GM13977 (cell line): ENCODE measurements around the gene GNAI1.

Experiments used
- DNase-seq: peaks from one replicate; pipeline ENCODE4 v3.0.0; 2012; ENCODE audit warnings: low spot score
- CTCF ChIP-seq: IDR thresholded peaks from 2 replicates; pipeline ENCODE4 v1.5.1; 2012; ENCODE audit warnings: mild to moderate bottlenecking, control low read depth; ENCODE audit not compliant: insufficient read depth; ENCODE audit errors: extremely low read depth, missing control alignments
- in situ Hi-C: fragments of 300-500 bp; cut with MboI; formaldehyde crosslinking; loops from one replicate; pipeline ENCODE4 v1.12.0; 2022; ENCODE audit warnings: low sequenced_read_pairs, low pct_unique_long_range_greater_than_20kb, mixed read lengths, inconsistent platforms; ENCODE audit not compliant: unreplicated experiment

The GNAI1 gene

GRCh38 chr7:80134536-80135308 lies at the start of gene GNAI1:
Gene GNAI1 (plus strand): TSS chr7:80134831. CDS start chr7:80135161, 330 bp downstream.
- in situ Hi-C loops, result no loop called here
- no peak for TF ChIP-seq CTCF
- DNase-seq, result peak; percentile 35

- no peak for DNase-seq
- no peak for TF ChIP-seq CTCF
- in situ Hi-C loops, result no loop called here
These were observed 47.4 kb upstream of the GNAI1 start for GRCh38 chr7:80087051-80087770.

GRCh38 chr7:80087771-80088170 lies 46.9 kb upstream of the GNAI1 start:
- no peak for DNase-seq
- in situ Hi-C loops, result no loop called here

GRCh38 chr7:80088705-80089104 lies 45.9 kb upstream of the GNAI1 start:
- DNase-seq, result no peak
- in situ Hi-C loops, result no loop called here
- TF ChIP-seq CTCF, result no peak

More at GRCh38 chr7:80087771-80088170, 46.9 kb upstream of the GNAI1 start:
- TF ChIP-seq CTCF, result no peak

GRCh38 chr7:80089366-80089765 lies 45.3 kb upstream of the GNAI1 start:
- in situ Hi-C loops, result no loop called here
- TF ChIP-seq CTCF, result no peak
- DNase-seq, result no peak

- DNase-seq, result no peak
- no peak for TF ChIP-seq CTCF
- in situ Hi-C loops, result no loop called here
These were observed 41.3 kb upstream of the GNAI1 start for GRCh38 chr7:80093349-80093748.
